ENCODE data around the gene KRTAP3-2.

DNA sequence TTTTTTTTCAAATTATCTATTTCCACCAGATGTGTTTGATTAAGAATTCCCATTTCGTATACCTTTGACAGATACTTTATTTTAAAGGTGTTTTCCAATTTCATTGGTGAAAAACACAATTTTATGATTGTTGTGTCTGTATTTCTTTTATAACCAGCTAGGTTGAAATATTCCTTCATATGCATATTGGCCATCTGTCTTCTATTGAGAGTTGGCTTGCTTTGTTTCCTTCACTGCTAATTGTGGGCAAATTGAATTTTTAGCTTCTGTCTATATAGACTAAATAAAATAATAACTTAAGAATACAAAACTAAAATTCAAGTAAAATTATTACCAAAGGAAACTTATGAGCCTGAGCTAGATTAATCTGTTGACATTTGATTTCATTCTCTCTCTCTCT is 4.6 kb downstream of the KRTAP3-2 start:
- TF ChIP-seq, protein P1, sequence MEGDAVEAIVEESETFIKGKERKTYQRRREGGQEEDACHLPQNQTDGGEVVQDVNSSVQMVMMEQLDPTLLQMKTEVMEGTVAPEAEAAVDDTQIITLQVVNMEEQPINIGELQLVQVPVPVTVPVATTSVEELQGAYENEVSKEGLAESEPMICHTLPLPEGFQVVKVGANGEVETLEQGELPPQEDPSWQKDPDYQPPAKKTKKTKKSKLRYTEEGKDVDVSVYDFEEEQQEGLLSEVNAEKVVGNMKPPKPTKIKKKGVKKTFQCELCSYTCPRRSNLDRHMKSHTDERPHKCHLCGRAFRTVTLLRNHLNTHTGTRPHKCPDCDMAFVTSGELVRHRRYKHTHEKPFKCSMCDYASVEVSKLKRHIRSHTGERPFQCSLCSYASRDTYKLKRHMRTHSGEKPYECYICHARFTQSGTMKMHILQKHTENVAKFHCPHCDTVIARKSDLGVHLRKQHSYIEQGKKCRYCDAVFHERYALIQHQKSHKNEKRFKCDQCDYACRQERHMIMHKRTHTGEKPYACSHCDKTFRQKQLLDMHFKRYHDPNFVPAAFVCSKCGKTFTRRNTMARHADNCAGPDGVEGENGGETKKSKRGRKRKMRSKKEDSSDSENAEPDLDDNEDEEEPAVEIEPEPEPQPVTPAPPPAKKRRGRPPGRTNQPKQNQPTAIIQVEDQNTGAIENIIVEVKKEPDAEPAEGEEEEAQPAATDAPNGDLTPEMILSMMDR (IDR thresholded peaks at IDR 0.05) = no peak
- no peak for TF ChIP-seq EP300 (IDR thresholded peaks at IDR 0.05)
